WTC11 (cell line): ENCODE measurements around the gene ANKRD53. TPM values are rescaled to one million over a fixed set of nuclear protein-coding genes. Genes with fewer than 3 reads are reported as not detected.

ENCODE experiments used
- ATAC-seq: fragments of 200-7000 bp; cut with Tn5 transposase; 2 replicates; pipeline ENCODE4 v1.10.0; 2021; ENCODE audit warnings: mild to moderate bottlenecking, moderate library complexity
- CTCF ChIA-PET: fragments of 300-600 bp; sonication (Branson Sonifier 250); formaldehyde crosslinking; loops from one replicate; lab custom pipeline; 2021; ENCODE audit warnings: antibody characterized with exemption; lab: Charles Lee
- POLR2A ChIA-PET: fragments of 350-600 bp; sonication (Branson Sonifier 250); formaldehyde crosslinking; loops from one replicate; lab custom pipeline; 2021; ENCODE audit warnings: antibody characterized with exemption; lab: Charles Lee
- DNase-seq: peaks from one replicate; pipeline ENCODE4 v3.0.0; 2021; ENCODE audit warnings: low spot score
- H3K27ac Mint-ChIP-seq: 2 replicates; pipeline ENCODE4 v1.8.0; 2021; ENCODE audit warnings: mixed read lengths
- H3K27me3 Mint-ChIP-seq: 2 replicates; pipeline ENCODE4 v1.8.0; 2021; ENCODE audit warnings: low read depth, mild to moderate bottlenecking, moderate library complexity, mixed read lengths
- H3K36me3 Mint-ChIP-seq: 2 replicates; pipeline ENCODE4 v1.8.0; 2021; ENCODE audit warnings: mixed read lengths
- H3K4me1 Mint-ChIP-seq: 2 replicates; pipeline ENCODE4 v1.8.0; 2022; ENCODE audit warnings: mixed read lengths
- H3K4me3 Mint-ChIP-seq: 2 replicates; pipeline ENCODE4 v1.8.0; 2021; ENCODE audit warnings: mild to moderate bottlenecking, moderate library complexity, mixed read lengths
- H3K9me3 Mint-ChIP-seq: 2 replicates; pipeline ENCODE4 v1.8.0; 2021; ENCODE audit warnings: mixed read lengths
- AFF4 ChIP-seq: sonication (generic); formaldehyde crosslinking; IDR thresholded peaks from 2 replicates; pipeline ENCODE4 v1.8.1; 2023; ENCODE audit warnings: mild to moderate bottlenecking, missing genetic modification reagents, borderline replicate concordance
- CREM ChIP-seq: sonication (generic); formaldehyde crosslinking; IDR thresholded peaks from 2 replicates; pipeline ENCODE4 v1.8.1; 2022; ENCODE audit warnings: mild to moderate bottlenecking, missing genetic modification reagents, moderate library complexity
- E2F4 ChIP-seq: sonication (generic); formaldehyde crosslinking; IDR thresholded peaks from 2 replicates; pipeline ENCODE4 v1.8.1; 2022; ENCODE audit warnings: low read depth, mild to moderate bottlenecking, moderate library complexity, missing genetic modification reagents, borderline replicate concordance
- ELF4 ChIP-seq: sonication (generic); formaldehyde crosslinking; IDR thresholded peaks from 2 replicates; pipeline ENCODE4 v1.8.1; 2022; ENCODE audit warnings: low read depth, mild to moderate bottlenecking, moderate library complexity, missing genetic modification reagents
- ETV6 ChIP-seq: sonication (generic); formaldehyde crosslinking; IDR thresholded peaks from 2 replicates; pipeline ENCODE4 v1.8.1; 2022; ENCODE audit warnings: mild to moderate bottlenecking, missing genetic modification reagents
- FOXK1 ChIP-seq: sonication (generic); formaldehyde crosslinking; IDR thresholded peaks from 2 replicates; pipeline ENCODE4 v1.8.0; 2022; ENCODE audit warnings: mild to moderate bottlenecking, moderate library complexity, missing genetic modification reagents
- GRHL2 ChIP-seq: fragments of 250-450 bp; sonication (Bioruptor Pico); IDR thresholded peaks from 2 replicates; pipeline ENCODE4 v1.8.0; 2022; ENCODE audit warnings: mild to moderate bottlenecking, moderate library complexity; ENCODE audit not compliant: insufficient replicate concordance, severe bottlenecking
- NFE2L1 ChIP-seq: sonication (generic); formaldehyde crosslinking; IDR thresholded peaks from 2 replicates; pipeline ENCODE4 v1.8.1; 2023; ENCODE audit warnings: missing genetic modification reagents
- NR1H2 ChIP-seq: sonication (generic); formaldehyde crosslinking; IDR thresholded peaks from 2 replicates; pipeline ENCODE4 v1.9.0; 2021; ENCODE audit warnings: mild to moderate bottlenecking, moderate library complexity, missing genetic modification reagents
- OVOL2 ChIP-seq: fragments of 250-450 bp; sonication (Bioruptor Pico); IDR thresholded peaks from 2 replicates; pipeline ENCODE4 v1.9.0; 2021; ENCODE audit warnings: mild to moderate bottlenecking, borderline replicate concordance
- PREB ChIP-seq: sonication (generic); formaldehyde crosslinking; IDR thresholded peaks from 2 replicates; pipeline ENCODE4 v1.8.1; 2022; ENCODE audit warnings: mild to moderate bottlenecking, missing genetic modification reagents, moderate library complexity, borderline replicate concordance
- PRRX2 ChIP-seq: fragments of 250-450 bp; sonication (Bioruptor Pico); IDR thresholded peaks from 2 replicates; pipeline ENCODE4 v1.8.0; 2021; ENCODE audit warnings: mild to moderate bottlenecking
- ZBTB43 ChIP-seq: sonication (generic); formaldehyde crosslinking; IDR thresholded peaks from 2 replicates; pipeline ENCODE4 v1.8.1; 2023; ENCODE audit warnings: mild to moderate bottlenecking, missing genetic modification reagents
- ZMAT4 ChIP-seq: fragments of 250-450 bp; sonication (Bioruptor Pico); IDR thresholded peaks from 2 replicates; pipeline ENCODE4 v1.9.0; 2021; ENCODE audit warnings: mild to moderate bottlenecking
- ZNF138 ChIP-seq: sonication (generic); formaldehyde crosslinking; conservative IDR thresholded peaks from 2 replicates; pipeline ENCODE4 v1.8.1; 2022; ENCODE audit warnings: mild to moderate bottlenecking, moderate library complexity, missing genetic modification reagents
- ZNF263 ChIP-seq: sonication (generic); formaldehyde crosslinking; IDR thresholded peaks from 2 replicates; pipeline ENCODE4 v1.8.1; 2022; ENCODE audit warnings: low read depth, mild to moderate bottlenecking, moderate library complexity, missing genetic modification reagents
- total RNA-seq: library from RNA; stranded (reverse); gene quantifications from 3 replicates; pipeline ENCODE4 v1.2.3, GENCODE V29; 2021

Gene ANKRD53
- total RNA-seq, 1 experiment from 2014 or later = 0.81 TPM

GRCh38 chr2:70935468-70936164 is 42.8 kb upstream of the ANKRD53 start, which contains the start of gene ATP6V1B1:
Gene ATP6V1B1, plus strand, starts transcription at chr2:70935900. Its CDS starts 55 bp downstream, at chr2:70935955.
- POLR2A ChIA-PET = no interaction called here
- Mint-ChIP-seq H3K27me3 (peaks cover 48% of the 10 kb centered on the region), H3K27ac (no peak within 1 kb of the TSS), H3K9me3 (no peaks in the 10 kb centered on the region), H3K36me3 (no peaks in the 10 kb centered on the region), H3K4me1 (peaks cover 25% of the 10 kb centered on the region), H3K4me3 (no peak within 1 kb of the TSS)
- DNase-seq (peak; percentile 53), ATAC-seq (peak; percentile 20)
- CTCF ChIA-PET = interaction anchor here (0.5 to 6.6 kb wide), 12 partner anchors 12 to 508 kb away, joined by 3 to 91 read pairs (median 4); partner anchors contain the start of gene ADD2
- TF ChIP-seq ETV6 (CRISPR knock-in tag) = no peak
- TF ChIP-seq PRRX2 (CRISPR knock-in tag) = no peak
- no peak for TF ChIP-seq OVOL2
- TF ChIP-seq PREB (CRISPR knock-in tag) = no peak
- no peak for TF ChIP-seq AFF4 (CRISPR knock-in tag)
- TF ChIP-seq E2F4 (CRISPR knock-in tag) = no peak
- TF ChIP-seq ZBTB43 (CRISPR knock-in tag) = no peak
- TF ChIP-seq ZNF138 (CRISPR knock-in tag) = no peak
- no peak for TF ChIP-seq GRHL2
- TF ChIP-seq NFE2L1 (CRISPR knock-in tag) = no peak
- no peak for TF ChIP-seq ELF4 (CRISPR knock-in tag)
- TF ChIP-seq FOXK1 (CRISPR knock-in tag) = no peak
- TF ChIP-seq NR1H2 (CRISPR knock-in tag) = no peak

GRCh38 chr2:70936165-70936978 is 42.1 kb upstream of the ANKRD53 start:
- no peaks in the 10 kb centered on the region for H3K36me3 Mint-ChIP-seq
- no peak for DNase-seq
- peaks cover 25% of the 10 kb centered on the region for H3K4me1 Mint-ChIP-seq
- no peak for ATAC-seq
- H3K27me3 Mint-ChIP-seq = peaks cover 55% of the 10 kb centered on the region
- no peak overlapping the region for H3K27ac Mint-ChIP-seq
- CTCF ChIA-PET = interaction anchor here (0.5 to 6.6 kb wide), 15 partner anchors 10 to 168 kb away, joined by 3 to 91 read pairs (median 4); partner anchors contain the start of gene ADD2
- no peaks in the 10 kb centered on the region for H3K9me3 Mint-ChIP-seq
- POLR2A ChIA-PET = no interaction called here
- H3K4me3 Mint-ChIP-seq = no peak overlapping the region
- TF ChIP-seq CREM (CRISPR knock-in tag) (no peak), ZNF263 (CRISPR knock-in tag) (no peak), ZMAT4 (CRISPR knock-in tag) (no peak), PREB (CRISPR knock-in tag) (no peak), ETV6 (CRISPR knock-in tag) (no peak), AFF4 (CRISPR knock-in tag) (no peak), NFE2L1 (CRISPR knock-in tag) (no peak), ZNF138 (CRISPR knock-in tag) (no peak), E2F4 (CRISPR knock-in tag) (no peak)
